DMS153 treated with DMSO at 0.1 percent for 48 hours (cell line): ENCODE data around the gene DHX8.
"Not testable (repeated sequence)": the region's sequence is repeated elsewhere in the genome, so short reads cannot be mapped to it uniquely, and the experiment has no call there.

Source experiments
- DNase-seq: peaks from one replicate; lab custom pipeline; 2025; ENCODE audit not compliant: unreplicated experiment; lab: John Stamatoyannopoulos, UW

The DHX8 gene

GRCh38 chr17:43461185-43461584 lies 22.6 kb upstream of the DHX8 start:
- DNase-seq, result no peak

- DNase-seq, result not testable (repeated sequence)
These were observed 21.2 kb upstream of the DHX8 start for GRCh38 chr17:43462569-43462968.

- DNase-seq, result no peak
These were observed 20.5 kb upstream of the DHX8 start for GRCh38 chr17:43463241-43463640.

GRCh38 chr17:43464046-43464445 lies 19.7 kb upstream of the DHX8 start:
- DNase-seq, result no peak

GRCh38 chr17:43465049-43465448 lies 18.7 kb upstream of the DHX8 start:
- DNase-seq, result no peak

- no peak for DNase-seq
These were observed 15.7 kb upstream of the DHX8 start for GRCh38 chr17:43467981-43468581.

- DNase-seq, result no peak
These were observed 15.1 kb upstream of the DHX8 start for GRCh38 chr17:43468691-43469139.

- no peak for DNase-seq
These were observed 14.6 kb upstream of the DHX8 start for GRCh38 chr17:43469145-43469544.

- no peak for DNase-seq
These were observed 12.1 kb upstream of the DHX8 start for GRCh38 chr17:43471585-43472160.

GRCh38 chr17:43475494-43476089 lies 8.2 kb upstream of the DHX8 start:
- DNase-seq, result no peak

GRCh38 chr17:43476306-43476705 lies 7.5 kb upstream of the DHX8 start:
- DNase-seq, result not testable (repeated sequence)

- no peak for DNase-seq
These were observed 5.7 kb upstream of the DHX8 start for GRCh38 chr17:43477832-43478634.

GRCh38 chr17:43479948-43480347 lies 3.8 kb upstream of the DHX8 start:
- DNase-seq, result no peak

GRCh38 chr17:43482103-43483012 lies 1.4 kb upstream of the DHX8 start:
- no peak for DNase-seq

GRCh38 chr17:43490621-43491020 lies 6.8 kb downstream of the DHX8 start:
- DNase-seq, result no peak

- DNase-seq, result not testable (repeated sequence)
These were observed 25.7 kb downstream of the DHX8 start for GRCh38 chr17:43509440-43509839.

GRCh38 chr17:43511199-43511598 lies 27.4 kb downstream of the DHX8 start:
- not testable (repeated sequence) for DNase-seq

GRCh38 chr17:43515656-43516055 lies 31.9 kb downstream of the DHX8 start:
- no peak for DNase-seq

GRCh38 chr17:43517161-43517560 lies 33.4 kb downstream of the DHX8 start:
- no peak for DNase-seq

GRCh38 chr17:43517615-43518386 lies 34.0 kb downstream of the DHX8 start:
- no peak for DNase-seq
